ENCODE results near the gene DHX30. TPM values are rescaled to one million over a fixed set of nuclear protein-coding genes. Genes with fewer than 3 reads are reported as not detected.
"Not testable (repeated sequence)": the region's sequence is repeated elsewhere in the genome, so short reads cannot be mapped to it uniquely, and the experiment has no call there.

Gene DHX30
- total RNA-seq, 2 experiments from 2014 or later = 96.6 to 102 TPM

DNA sequence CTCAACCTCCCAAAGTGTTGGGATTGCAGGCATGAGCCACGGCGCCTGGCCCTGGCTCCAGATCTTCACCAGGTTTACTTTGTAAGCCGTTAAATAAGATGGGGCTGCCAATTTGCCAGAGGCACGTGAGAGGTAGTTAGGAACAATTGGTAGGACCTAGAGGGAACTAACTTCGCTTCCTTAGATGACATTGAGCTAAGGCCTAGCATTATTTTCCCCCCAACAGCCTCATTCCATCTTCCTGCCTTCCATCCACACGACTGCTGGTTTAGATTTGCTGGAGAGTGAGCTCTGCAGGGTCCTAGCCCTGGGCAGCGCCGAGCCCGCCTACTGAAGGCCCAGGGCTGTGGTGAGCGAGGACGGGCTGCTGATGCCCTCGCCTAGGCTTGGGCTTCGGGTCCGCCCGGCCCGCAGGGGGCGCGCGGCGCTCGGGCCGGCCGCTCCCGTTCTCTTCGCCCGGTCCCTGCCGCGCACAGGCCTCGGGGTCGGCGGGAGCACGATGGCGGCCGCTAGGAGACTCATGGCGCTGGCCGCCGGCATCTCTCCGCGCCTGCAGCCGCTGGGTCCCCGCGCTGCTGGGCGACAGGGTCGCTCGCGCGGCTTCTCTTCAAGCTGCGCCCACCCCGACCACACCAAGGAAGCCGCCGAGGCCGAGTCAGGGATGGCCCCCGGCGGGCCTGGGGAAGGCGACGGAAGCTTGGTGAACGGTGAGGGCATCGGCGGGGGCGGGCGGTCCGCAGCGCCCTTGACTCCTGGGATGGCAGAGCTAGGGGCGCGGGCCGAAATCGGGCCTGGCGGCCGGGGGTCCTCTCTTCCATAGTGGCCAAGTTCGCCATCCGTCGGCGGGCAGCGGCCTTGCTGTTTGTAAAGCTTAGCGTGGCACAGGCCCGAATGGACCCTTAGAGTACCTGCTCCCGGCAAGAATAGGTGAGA, 21.9 kb downstream of the DHX30 start:
- no peaks in the 10 kb centered on the region for H3K9me3 ChIP-seq (ENCODE audit: low read length)
- H3K27ac ChIP-seq (ENCODE audit: low read depth, low read length, poor library complexity, severe bottlenecking) = peak overlapping the region; percentile 24
- DNase-seq (ENCODE audit: low spot score) = peak; percentile 87
- CTCF ChIA-PET (ENCODE audit: unreplicated experiment) = interaction anchor here (0.6 to 1.5 kb wide), 3 partner anchors 9 to 189 kb away, joined by 3 to 5 read pairs (median 3); no protein-coding TSS in a partner anchor
- peak overlapping the region; percentile 61 for H2AFZ ChIP-seq (ENCODE audit: low read length)
- peak overlapping the region; percentile 98 for H3K4me3 ChIP-seq (ENCODE audit: low read depth, low read length, poor library complexity, severe bottlenecking)
- peaks cover 20% of the 10 kb centered on the region for H3K4me1 ChIP-seq (ENCODE audit: insufficient read depth, low read length, poor library complexity, severe bottlenecking)
- TF ChIP-seq EZH2phosphoT487 (IDR thresholded peaks at IDR 0.05; ENCODE audit: borderline replicate concordance, low read depth, low read length) = no peak
- TF ChIP-seq, protein P1, sequence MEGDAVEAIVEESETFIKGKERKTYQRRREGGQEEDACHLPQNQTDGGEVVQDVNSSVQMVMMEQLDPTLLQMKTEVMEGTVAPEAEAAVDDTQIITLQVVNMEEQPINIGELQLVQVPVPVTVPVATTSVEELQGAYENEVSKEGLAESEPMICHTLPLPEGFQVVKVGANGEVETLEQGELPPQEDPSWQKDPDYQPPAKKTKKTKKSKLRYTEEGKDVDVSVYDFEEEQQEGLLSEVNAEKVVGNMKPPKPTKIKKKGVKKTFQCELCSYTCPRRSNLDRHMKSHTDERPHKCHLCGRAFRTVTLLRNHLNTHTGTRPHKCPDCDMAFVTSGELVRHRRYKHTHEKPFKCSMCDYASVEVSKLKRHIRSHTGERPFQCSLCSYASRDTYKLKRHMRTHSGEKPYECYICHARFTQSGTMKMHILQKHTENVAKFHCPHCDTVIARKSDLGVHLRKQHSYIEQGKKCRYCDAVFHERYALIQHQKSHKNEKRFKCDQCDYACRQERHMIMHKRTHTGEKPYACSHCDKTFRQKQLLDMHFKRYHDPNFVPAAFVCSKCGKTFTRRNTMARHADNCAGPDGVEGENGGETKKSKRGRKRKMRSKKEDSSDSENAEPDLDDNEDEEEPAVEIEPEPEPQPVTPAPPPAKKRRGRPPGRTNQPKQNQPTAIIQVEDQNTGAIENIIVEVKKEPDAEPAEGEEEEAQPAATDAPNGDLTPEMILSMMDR (conservative IDR thresholded peaks at IDR 0.05; ENCODE audit: low read length) = peak; percentile 86
- peak overlapping the region; percentile 96 for H3K4me2 ChIP-seq (ENCODE audit: low read length)
- H3K36me3 ChIP-seq (ENCODE audit: insufficient read depth, low read length) = peaks cover 55% of the 10 kb centered on the region
- POLR2A ChIA-PET = interaction anchor here (0.5 to 1.4 kb wide), 17 partner anchors 9 to 886 kb away, joined by 3 to 10 read pairs (median 3); no protein-coding TSS in a partner anchor
- BruUV-seq (replicated peaks) = no TSS peak
- intact Hi-C loops (cut with micrococcal nuclease; ENCODE audit: unreplicated experiment) = loop anchor here (1.0 kb wide), 1 partner anchor 303 kb away; no protein-coding TSS in a partner anchor
- no peaks in the 10 kb centered on the region; the same call in 1 of the 2 replicates for H4K20me1 ChIP-seq (ENCODE audit: insufficient read depth, low read length)
- H3K79me2 ChIP-seq (ENCODE audit: insufficient read depth, low read depth, low read length) = peaks cover 33% of the 10 kb centered on the region
- H3K9me2 ChIP-seq (ENCODE audit: insufficient read depth, low read length) = no peaks in the 10 kb centered on the region

DNA sequence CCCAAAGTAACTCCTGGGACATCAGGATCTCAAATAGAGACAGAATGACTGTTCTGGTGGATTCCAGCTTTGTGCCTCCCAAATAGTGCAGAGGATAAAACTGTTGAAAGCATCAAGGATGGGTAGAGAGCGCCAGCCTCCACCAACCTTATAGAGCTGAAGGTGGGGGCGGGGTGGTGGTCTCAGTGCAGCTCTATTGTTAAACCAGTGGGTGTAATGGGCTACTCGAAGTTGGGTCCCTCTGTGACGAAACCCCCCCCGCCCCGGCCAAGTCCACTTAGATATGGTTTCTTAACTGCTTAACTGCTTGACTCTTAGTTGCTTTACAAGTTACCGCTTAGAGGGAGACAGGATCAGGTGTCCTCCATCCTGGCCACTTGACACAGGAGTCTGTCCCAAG, 22.7 kb downstream of the DHX30 start:
- POLR2A ChIA-PET = interaction anchor here (0.5 to 1.4 kb wide), 11 partner anchors 10 to 375 kb away, joined by 3 to 10 read pairs (median 3); no protein-coding TSS in a partner anchor
- H3K27ac ChIP-seq (ENCODE audit: low read depth, low read length, poor library complexity, severe bottlenecking) = peak overlapping the region; percentile 24
- intact Hi-C loops (cut with micrococcal nuclease; ENCODE audit: unreplicated experiment) = loop anchor here (1.0 kb wide), 1 partner anchor 303 kb away; no protein-coding TSS in a partner anchor
- H4K20me1 ChIP-seq (ENCODE audit: insufficient read depth, low read length) = no peaks in the 10 kb centered on the region; the same call in 1 of the 2 replicates
- peak overlapping the region; percentile 98 for H3K4me3 ChIP-seq (ENCODE audit: low read depth, low read length, poor library complexity, severe bottlenecking)
- H3K9me2 ChIP-seq (ENCODE audit: insufficient read depth, low read length) = no peaks in the 10 kb centered on the region
- no peak for TF ChIP-seq EZH2phosphoT487 (IDR thresholded peaks at IDR 0.05; ENCODE audit: borderline replicate concordance, low read depth, low read length)
- TF ChIP-seq, protein P1 (conservative IDR thresholded peaks at IDR 0.05; ENCODE audit: low read length) = no peak
- peak overlapping the region; percentile 61; the same call in 1 of the 2 replicates for H2AFZ ChIP-seq (ENCODE audit: low read length)
- H3K9me3 ChIP-seq (ENCODE audit: low read length) = no peaks in the 10 kb centered on the region
- no TSS peak for BruUV-seq (replicated peaks)
- peak; percentile 21 for DNase-seq (ENCODE audit: low spot score)
- H3K79me2 ChIP-seq (ENCODE audit: insufficient read depth, low read depth, low read length) = peaks cover 33% of the 10 kb centered on the region
- peaks cover 20% of the 10 kb centered on the region for H3K4me1 ChIP-seq (ENCODE audit: insufficient read depth, low read length, poor library complexity, severe bottlenecking)
- peaks cover 58% of the 10 kb centered on the region for H3K36me3 ChIP-seq (ENCODE audit: insufficient read depth, low read length)
- CTCF ChIA-PET (ENCODE audit: unreplicated experiment) = interaction anchor here (0.6 to 0.7 kb wide), 2 partner anchors 29 to 188 kb away, joined by 3 read pairs; no protein-coding TSS in a partner anchor
- H3K4me2 ChIP-seq (ENCODE audit: low read length) = peak overlapping the region; percentile 96

DNA sequence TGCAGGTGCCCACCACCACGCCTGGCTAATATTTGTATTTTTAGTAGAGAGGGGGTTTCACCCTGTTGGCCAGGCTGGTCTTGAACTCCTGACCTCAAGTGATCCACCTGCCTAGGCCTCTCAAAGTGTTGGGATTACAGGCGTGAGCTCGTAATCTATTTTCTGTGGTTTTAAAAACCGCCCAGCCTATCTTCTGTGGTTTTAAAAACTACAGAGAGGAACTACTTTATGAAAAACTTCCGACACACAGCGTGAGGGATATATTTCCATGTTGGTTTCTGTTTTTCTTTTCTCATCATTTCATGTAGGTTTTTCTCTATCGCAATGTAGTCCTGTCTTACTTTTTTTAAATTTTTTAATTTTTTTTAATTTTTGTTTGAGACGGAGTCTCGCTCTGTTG, 26.5 kb downstream of the DHX30 start:
- H4K20me1 ChIP-seq (ENCODE audit: insufficient read depth, low read length); CTCF ChIA-PET (ENCODE audit: unreplicated experiment); H3K9me2 ChIP-seq (ENCODE audit: insufficient read depth, low read length); DNase-seq (ENCODE audit: low spot score); BruUV-seq (replicated peaks); H3K9me3 ChIP-seq (ENCODE audit: low read length); H3K4me2 ChIP-seq (ENCODE audit: low read length); H2AFZ ChIP-seq (ENCODE audit: low read length); H3K27ac ChIP-seq (ENCODE audit: low read depth, low read length, poor library complexity, severe bottlenecking); intact Hi-C loops (cut with micrococcal nuclease; ENCODE audit: unreplicated experiment); H3K4me3 ChIP-seq (ENCODE audit: low read depth, low read length, poor library complexity, severe bottlenecking): not testable (repeated sequence)
- H3K4me1 ChIP-seq (ENCODE audit: insufficient read depth, low read length, poor library complexity, severe bottlenecking) = peaks cover 17% of the 10 kb centered on the region
- POLR2A ChIA-PET = interaction anchor here (0.9 kb wide), 1 partner anchor 10 kb away, joined by 3 read pairs; no protein-coding TSS in a partner anchor
- H3K79me2 ChIP-seq (ENCODE audit: insufficient read depth, low read depth, low read length) = peaks cover 33% of the 10 kb centered on the region
- H3K36me3 ChIP-seq (ENCODE audit: insufficient read depth, low read length) = peaks cover 85% of the 10 kb centered on the region
